ENCODE results near the gene NCSTN.
A peak's percentile ranks its signal among the peaks of the same experiment; 100 is the strongest.

The NCSTN gene

DNA sequence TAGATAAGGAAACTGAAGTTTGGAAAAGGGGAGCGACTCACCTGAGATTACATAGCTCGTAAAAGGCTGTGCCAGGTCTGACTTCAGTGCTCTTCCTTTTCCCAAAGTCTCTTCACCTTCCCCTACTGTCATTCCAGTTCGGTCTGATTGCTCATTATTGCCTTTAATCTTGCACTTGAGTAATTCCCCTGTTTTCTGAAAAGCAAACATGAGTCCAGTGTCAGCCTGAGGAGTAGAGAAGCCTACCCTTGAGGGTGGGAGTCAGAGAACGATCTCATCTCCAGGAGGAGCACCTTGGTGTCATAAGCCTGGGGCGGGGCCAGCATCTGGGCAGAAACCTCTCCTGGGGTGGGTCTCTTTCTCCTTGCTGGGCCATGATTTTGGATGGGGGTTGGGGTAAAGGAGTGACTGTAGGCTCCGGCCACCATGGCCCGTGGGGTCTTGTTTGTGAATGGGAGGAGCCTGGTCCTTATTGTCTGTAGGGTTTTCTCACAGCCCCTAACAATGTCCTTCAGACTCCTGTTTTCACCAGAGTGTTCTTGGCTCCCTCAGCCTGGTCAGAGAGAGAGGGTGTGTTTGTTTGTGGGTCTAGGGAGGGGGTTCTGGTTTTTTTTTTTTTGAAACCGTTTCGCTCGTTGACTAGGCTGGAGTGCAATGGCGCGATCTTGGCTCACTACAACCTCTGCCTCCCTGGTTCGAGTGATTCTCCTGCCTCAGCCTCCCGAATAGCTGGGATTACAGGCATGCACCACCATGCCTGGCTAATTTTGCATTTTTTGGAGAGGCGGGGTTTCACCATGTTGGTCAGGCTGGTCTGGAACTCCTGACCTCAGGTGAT lies 63.2 kb downstream of the NCSTN start:
- DNase-seq (ENCODE audit: low spot score), result no peak

GRCh38 chr1:160407839-160408801 lies 64.9 kb downstream of the NCSTN start:
- DNase-seq (ENCODE audit: low spot score), result peak; percentile 50
